GM23338 (cell line): ENCODE measurements around the gene DNAH11. TPM values are rescaled to one million over a fixed set of nuclear protein-coding genes. Genes with fewer than 3 reads are reported as not detected.

Source experiments
- ATAC-seq: fragments of 200-7000 bp; cut with Tn5 transposase; 3 replicates; pipeline ENCODE4 v1.9.1; 2020
- DNase-seq: peaks from one replicate; pipeline ENCODE4 v3.0.0-alpha.2; 2015; ENCODE audit warnings: low spot score
- H2AFZ ChIP-seq: fragments of 200-600 bp; sonication (generic); 2 replicates; pipeline ENCODE4 v1.8.0; 2016; ENCODE audit warnings: antibody characterized with exemption, mild to moderate bottlenecking, moderate library complexity
- H3F3A ChIP-seq: fragments of 200-600 bp; sonication (generic); replicated peaks from 2 replicates; pipeline ENCODE4 v1.8.0; 2017; ENCODE audit warnings: antibody characterized with exemption, mixed run types, low read depth
- H3K27ac ChIP-seq: fragments of 200-600 bp; sonication (generic); 2 replicates; pipeline ENCODE4 v1.6.1; 2016; ENCODE audit warnings: low read depth
- H3K27me3 ChIP-seq: fragments of 200-600 bp; sonication (generic); 2 replicates; pipeline ENCODE4 v1.8.0; 2016; ENCODE audit warnings: mild to moderate bottlenecking, mixed run types, moderate library complexity; ENCODE audit not compliant: insufficient read depth
- H3K36me3 ChIP-seq: fragments of 200-600 bp; sonication (generic); 2 replicates; pipeline ENCODE4 v1.8.0; 2016; ENCODE audit warnings: mild to moderate bottlenecking; ENCODE audit not compliant: insufficient read depth
- H3K4me1 ChIP-seq: fragments of 200-600 bp; sonication (generic); 2 replicates; pipeline ENCODE4 v1.8.0; 2016; ENCODE audit warnings: mild to moderate bottlenecking, moderate library complexity; ENCODE audit not compliant: insufficient read depth
- H3K4me2 ChIP-seq: fragments of 200-600 bp; sonication (generic); 2 replicates; pipeline ENCODE4 v1.7.1; 2017; ENCODE audit warnings: mixed run types
- H3K4me3 ChIP-seq: fragments of 200-600 bp; sonication (generic); 2 replicates; pipeline ENCODE4 v1.6.1; 2016; ENCODE audit warnings: mixed run types
- H3K79me2 ChIP-seq: fragments of 200-600 bp; sonication (generic); replicated peaks from 2 replicates; pipeline ENCODE4 v1.8.0; 2017; ENCODE audit warnings: mild to moderate bottlenecking; ENCODE audit not compliant: insufficient read depth
- H3K9me2 ChIP-seq: fragments of 200-600 bp; sonication (generic); 2 replicates; pipeline ENCODE4 v1.8.0; 2017; ENCODE audit not compliant: insufficient read depth
- H4K20me1 ChIP-seq: fragments of 200-600 bp; sonication (generic); replicated peaks from 2 replicates; pipeline ENCODE4 v1.8.0; 2017; ENCODE audit warnings: mild to moderate bottlenecking; ENCODE audit not compliant: insufficient read depth
- H3K27ac Mint-ChIP-seq: 2 replicates; pipeline ENCODE4 v1.8.0; 2020; ENCODE audit warnings: inconsistent platforms, mild to moderate bottlenecking, moderate library complexity, mixed read lengths
- H3K27me3 Mint-ChIP-seq: 3 replicates; pipeline ENCODE4 v1.8.0; 2022; ENCODE audit warnings: low read depth, mild to moderate bottlenecking, moderate library complexity, mixed read lengths, inconsistent platforms; ENCODE audit not compliant: insufficient read depth, poor library complexity
- H3K36me3 Mint-ChIP-seq: 3 replicates; pipeline ENCODE4 v1.8.0; 2021; ENCODE audit warnings: low read depth, mild to moderate bottlenecking, inconsistent platforms, moderate library complexity, mixed read lengths
- H3K4me1 Mint-ChIP-seq: 3 replicates; pipeline ENCODE4 v1.8.0; 2020; ENCODE audit warnings: mild to moderate bottlenecking, inconsistent platforms, mixed read lengths
- H3K4me3 Mint-ChIP-seq: 3 replicates; pipeline ENCODE4 v1.8.0; 2021; ENCODE audit warnings: moderate library complexity, mild to moderate bottlenecking, inconsistent platforms, mixed read lengths
- H3K9me3 Mint-ChIP-seq: 3 replicates; pipeline ENCODE4 v1.8.0; 2020; ENCODE audit warnings: moderate library complexity, mild to moderate bottlenecking, inconsistent platforms, mixed read lengths
- ETS1 ChIP-seq: IDR thresholded peaks from 2 replicates; pipeline ENCODE4 v1.6.1; 2016; ENCODE audit warnings: antibody characterized with exemption
- EZH2 ChIP-seq: fragments of 200-600 bp; sonication (generic); IDR thresholded peaks from one replicate; pipeline ENCODE4 v1.8.0; 2017; ENCODE audit warnings: antibody characterized with exemption, mild to moderate bottlenecking, low read depth; ENCODE audit not compliant: unreplicated experiment
- EZH2phosphoT487 ChIP-seq: fragments of 200-600 bp; sonication (generic); IDR thresholded peaks from one replicate; pipeline ENCODE4 v1.8.1; 2018; ENCODE audit warnings: antibody characterized with exemption; ENCODE audit not compliant: unreplicated experiment
- JUNB ChIP-seq: IDR thresholded peaks from one replicate; pipeline ENCODE4 v1.6.1; 2016; ENCODE audit warnings: antibody characterized with exemption; ENCODE audit not compliant: unreplicated experiment
- NANOG ChIP-seq: IDR thresholded peaks from 2 replicates; pipeline ENCODE4 v1.6.1; 2016; ENCODE audit warnings: antibody characterized with exemption, borderline replicate concordance
- POLR2AphosphoS5 ChIP-seq: IDR thresholded peaks from 2 replicates; pipeline ENCODE4 v1.6.1; 2016; ENCODE audit warnings: antibody characterized with exemption, low read depth
- ZNF114 ChIP-seq: fragments of 250-450 bp; sonication (Bioruptor Pico); IDR thresholded peaks from 2 replicates; pipeline ENCODE4 v1.5.0; 2020; ENCODE audit warnings: mild to moderate bottlenecking, moderate library complexity
- ZNF331 ChIP-seq: fragments of 250-450 bp; sonication (Bioruptor Pico); IDR thresholded peaks from 2 replicates; pipeline ENCODE4 v1.5.0; 2020; ENCODE audit warnings: low read depth, mild to moderate bottlenecking, moderate library complexity
- polyA plus RNA-seq: library from polyadenylated mRNA; unstranded; fragments of >200 nt; fragmentation: Nextera tagmentation; extraction: Ambion mirVana; gene quantifications from 2 replicates; pipeline ENCODE4 v1.2.1, GENCODE V29; 2016
- total RNA-seq: library from RNA; depleted of rRNA; stranded (reverse); fragments of >200 nt; shearing (Covaris generic); gene quantifications from 2 replicates; pipeline ENCODE4 v1.2.3, GENCODE V29; 2014
- TF ChIP-seq, protein P1 (sequence below), 2 experiments: fragments of 200-600 bp in 1 of 2; sonication (generic) in 1 of 2; conservative IDR thresholded peaks; 2 replicates each; pipeline versions ENCODE4 v1.5.1 to v1.6.1; 2016 to 2017; ENCODE audit warnings: antibody characterized with exemption in 2 of 2, low read depth in 2 of 2, mild to moderate bottlenecking in 2 of 2, moderate library complexity in 1 of 2
- TF ChIP-seq, protein P2 (sequence below): IDR thresholded peaks from one replicate; pipeline ENCODE4 v1.6.1; 2018; ENCODE audit warnings: antibody characterized with exemption; ENCODE audit not compliant: unreplicated experiment

The DNAH11 gene
- total and polyA plus RNA-seq, 2 experiments from 2014 or later = 9.3 TPM

DNA sequence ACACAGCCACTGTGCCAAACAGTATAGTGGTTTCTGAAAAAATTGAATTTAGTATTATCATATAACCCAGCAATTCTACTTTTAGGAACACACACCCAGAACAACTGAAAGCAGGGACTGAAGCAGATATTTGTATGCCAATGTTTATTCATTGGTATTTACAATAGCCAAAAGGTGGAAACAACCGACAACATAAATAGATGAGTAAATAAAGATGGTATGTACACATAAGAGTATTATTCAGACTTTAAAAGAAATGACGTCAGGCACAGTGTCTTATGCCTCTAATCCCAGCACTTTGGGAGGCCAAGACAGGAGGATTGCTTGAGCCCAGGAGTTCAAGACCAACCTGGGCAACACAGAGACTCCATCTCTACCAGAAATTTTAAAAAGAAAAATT is 395.6 kb downstream of the DNAH11 start:
- Mint-ChIP-seq H3K27me3 (peaks cover 2% of the 10 kb centered on the region), H3K4me3 (no peak overlapping the region), H3K27ac (no peak overlapping the region), H3K4me1 (peaks cover 60% of the 10 kb centered on the region), H3K9me3 (no peaks in the 10 kb centered on the region; the same call in 2 of the 3 replicates), H3K36me3 (peaks cover 45% of the 10 kb centered on the region)
- H3K9me2 ChIP-seq = no peaks in the 10 kb centered on the region; the same call in 1 of the 2 replicates
- H3K4me2 ChIP-seq = peak overlapping the region; percentile 66; the same call in 1 of the 2 replicates
- H2AFZ ChIP-seq = no peak overlapping the region
- no peak for DNase-seq
- H3F3A ChIP-seq = no peaks in the 10 kb centered on the region
- no peak overlapping the region for H3K27ac ChIP-seq
- no peak for ATAC-seq
- no peaks in the 10 kb centered on the region for H3K27me3 ChIP-seq
- no peaks in the 10 kb centered on the region; the same call in none of the 2 replicates for H3K36me3 ChIP-seq
- H4K20me1 ChIP-seq = peaks cover 64% of the 10 kb centered on the region
- H3K4me3 ChIP-seq = no peak overlapping the region
- peaks cover 48% of the 10 kb centered on the region for H3K4me1 ChIP-seq
- no peak for TF ChIP-seq JUNB
- TF ChIP-seq ETS1 = no peak
- no peak for TF ChIP-seq EZH2
- TF ChIP-seq, protein P1, sequence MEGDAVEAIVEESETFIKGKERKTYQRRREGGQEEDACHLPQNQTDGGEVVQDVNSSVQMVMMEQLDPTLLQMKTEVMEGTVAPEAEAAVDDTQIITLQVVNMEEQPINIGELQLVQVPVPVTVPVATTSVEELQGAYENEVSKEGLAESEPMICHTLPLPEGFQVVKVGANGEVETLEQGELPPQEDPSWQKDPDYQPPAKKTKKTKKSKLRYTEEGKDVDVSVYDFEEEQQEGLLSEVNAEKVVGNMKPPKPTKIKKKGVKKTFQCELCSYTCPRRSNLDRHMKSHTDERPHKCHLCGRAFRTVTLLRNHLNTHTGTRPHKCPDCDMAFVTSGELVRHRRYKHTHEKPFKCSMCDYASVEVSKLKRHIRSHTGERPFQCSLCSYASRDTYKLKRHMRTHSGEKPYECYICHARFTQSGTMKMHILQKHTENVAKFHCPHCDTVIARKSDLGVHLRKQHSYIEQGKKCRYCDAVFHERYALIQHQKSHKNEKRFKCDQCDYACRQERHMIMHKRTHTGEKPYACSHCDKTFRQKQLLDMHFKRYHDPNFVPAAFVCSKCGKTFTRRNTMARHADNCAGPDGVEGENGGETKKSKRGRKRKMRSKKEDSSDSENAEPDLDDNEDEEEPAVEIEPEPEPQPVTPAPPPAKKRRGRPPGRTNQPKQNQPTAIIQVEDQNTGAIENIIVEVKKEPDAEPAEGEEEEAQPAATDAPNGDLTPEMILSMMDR (conservative IDR thresholded peaks at IDR 0.05; ENCODE audit: low read depth in 2 of 2) = no peak
- TF ChIP-seq EZH2phosphoT487 = no peak
- peaks cover 100% of the 10 kb centered on the region for H3K79me2 ChIP-seq

GRCh38 chr7:21939136-21939857 is 396.5 kb downstream of the DNAH11 start:
- Mint-ChIP-seq H3K4me3 (no peak overlapping the region), H3K9me3 (no peaks in the 10 kb centered on the region), H3K36me3 (peaks cover 41% of the 10 kb centered on the region), H3K27ac (0 out of 2 replicates have a peak overlapping the region, but pooled peaks have one; percentile 4), H3K4me1 (peaks cover 62% of the 10 kb centered on the region), H3K27me3 (peaks cover 2% of the 10 kb centered on the region)
- DNase-seq (no peak), ATAC-seq (no peak)
- H3K4me2 ChIP-seq = peak overlapping the region; percentile 66
- H4K20me1 ChIP-seq = peaks cover 69% of the 10 kb centered on the region
- peaks cover 100% of the 10 kb centered on the region for H3K79me2 ChIP-seq
- no peaks in the 10 kb centered on the region; the same call in 1 of the 2 replicates for H3K36me3 ChIP-seq
- peak overlapping the region; percentile 8; the same call in 1 of the 2 replicates for H3K27ac ChIP-seq
- H3K4me3 ChIP-seq = peak overlapping the region; percentile 13; the same call in 1 of the 2 replicates
- H3F3A ChIP-seq = no peaks in the 10 kb centered on the region
- H3K9me2 ChIP-seq = no peaks in the 10 kb centered on the region; the same call in 1 of the 2 replicates
- peaks cover 54% of the 10 kb centered on the region for H3K4me1 ChIP-seq
- H3K27me3 ChIP-seq = no peaks in the 10 kb centered on the region
- no peak overlapping the region for H2AFZ ChIP-seq
- TF ChIP-seq ZNF114 (CRISPR knock-in tag) (no peak), JUNB (no peak), EZH2phosphoT487 (no peak), POLR2AphosphoS5 (no peak), NANOG (no peak), ZNF331 (CRISPR knock-in tag) (no peak)
- TF ChIP-seq, protein P1 (conservative IDR thresholded peaks at IDR 0.05; ENCODE audit: low read depth in 2 of 2) = no peak
- TF ChIP-seq, protein P2, sequence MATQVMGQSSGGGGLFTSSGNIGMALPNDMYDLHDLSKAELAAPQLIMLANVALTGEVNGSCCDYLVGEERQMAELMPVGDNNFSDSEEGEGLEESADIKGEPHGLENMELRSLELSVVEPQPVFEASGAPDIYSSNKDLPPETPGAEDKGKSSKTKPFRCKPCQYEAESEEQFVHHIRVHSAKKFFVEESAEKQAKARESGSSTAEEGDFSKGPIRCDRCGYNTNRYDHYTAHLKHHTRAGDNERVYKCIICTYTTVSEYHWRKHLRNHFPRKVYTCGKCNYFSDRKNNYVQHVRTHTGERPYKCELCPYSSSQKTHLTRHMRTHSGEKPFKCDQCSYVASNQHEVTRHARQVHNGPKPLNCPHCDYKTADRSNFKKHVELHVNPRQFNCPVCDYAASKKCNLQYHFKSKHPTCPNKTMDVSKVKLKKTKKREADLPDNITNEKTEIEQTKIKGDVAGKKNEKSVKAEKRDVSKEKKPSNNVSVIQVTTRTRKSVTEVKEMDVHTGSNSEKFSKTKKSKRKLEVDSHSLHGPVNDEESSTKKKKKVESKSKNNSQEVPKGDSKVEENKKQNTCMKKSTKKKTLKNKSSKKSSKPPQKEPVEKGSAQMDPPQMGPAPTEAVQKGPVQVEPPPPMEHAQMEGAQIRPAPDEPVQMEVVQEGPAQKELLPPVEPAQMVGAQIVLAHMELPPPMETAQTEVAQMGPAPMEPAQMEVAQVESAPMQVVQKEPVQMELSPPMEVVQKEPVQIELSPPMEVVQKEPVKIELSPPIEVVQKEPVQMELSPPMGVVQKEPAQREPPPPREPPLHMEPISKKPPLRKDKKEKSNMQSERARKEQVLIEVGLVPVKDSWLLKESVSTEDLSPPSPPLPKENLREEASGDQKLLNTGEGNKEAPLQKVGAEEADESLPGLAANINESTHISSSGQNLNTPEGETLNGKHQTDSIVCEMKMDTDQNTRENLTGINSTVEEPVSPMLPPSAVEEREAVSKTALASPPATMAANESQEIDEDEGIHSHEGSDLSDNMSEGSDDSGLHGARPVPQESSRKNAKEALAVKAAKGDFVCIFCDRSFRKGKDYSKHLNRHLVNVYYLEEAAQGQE = no peak
